ENCODE results near the gene KIAA0930.
"Not testable (repeated sequence)": the region's sequence is repeated elsewhere in the genome, so short reads cannot be mapped to it uniquely, and the experiment has no call there.

The KIAA0930 gene

DNA sequence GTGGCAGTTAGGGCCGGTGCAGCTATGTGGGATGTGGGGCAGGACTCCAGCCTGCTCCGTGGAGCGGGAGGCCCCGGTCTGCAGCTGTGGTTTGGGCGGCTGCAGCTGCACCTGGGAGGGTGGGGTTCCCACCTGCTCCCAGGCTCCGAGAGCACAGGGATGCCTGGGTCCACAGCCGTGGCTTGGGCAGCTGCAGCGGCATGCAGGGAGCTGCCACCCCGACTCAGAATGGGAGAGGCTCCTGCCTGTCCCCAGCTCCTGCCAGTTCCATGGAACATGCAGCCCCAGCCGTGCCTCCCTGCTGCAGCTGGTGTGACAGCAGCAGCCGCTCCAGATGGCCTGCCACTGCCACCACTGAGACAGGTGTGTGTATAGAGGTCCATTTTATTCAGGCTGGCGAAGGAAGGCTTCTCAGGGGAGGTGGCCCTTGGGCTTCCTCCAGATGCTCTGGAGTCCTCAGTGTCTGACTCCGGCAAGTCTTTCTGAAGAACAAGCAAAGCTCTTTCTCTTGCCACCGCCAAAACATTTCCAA, 22.3 kb upstream of the KIAA0930 start:
- DNase-seq: no peak

DNA sequence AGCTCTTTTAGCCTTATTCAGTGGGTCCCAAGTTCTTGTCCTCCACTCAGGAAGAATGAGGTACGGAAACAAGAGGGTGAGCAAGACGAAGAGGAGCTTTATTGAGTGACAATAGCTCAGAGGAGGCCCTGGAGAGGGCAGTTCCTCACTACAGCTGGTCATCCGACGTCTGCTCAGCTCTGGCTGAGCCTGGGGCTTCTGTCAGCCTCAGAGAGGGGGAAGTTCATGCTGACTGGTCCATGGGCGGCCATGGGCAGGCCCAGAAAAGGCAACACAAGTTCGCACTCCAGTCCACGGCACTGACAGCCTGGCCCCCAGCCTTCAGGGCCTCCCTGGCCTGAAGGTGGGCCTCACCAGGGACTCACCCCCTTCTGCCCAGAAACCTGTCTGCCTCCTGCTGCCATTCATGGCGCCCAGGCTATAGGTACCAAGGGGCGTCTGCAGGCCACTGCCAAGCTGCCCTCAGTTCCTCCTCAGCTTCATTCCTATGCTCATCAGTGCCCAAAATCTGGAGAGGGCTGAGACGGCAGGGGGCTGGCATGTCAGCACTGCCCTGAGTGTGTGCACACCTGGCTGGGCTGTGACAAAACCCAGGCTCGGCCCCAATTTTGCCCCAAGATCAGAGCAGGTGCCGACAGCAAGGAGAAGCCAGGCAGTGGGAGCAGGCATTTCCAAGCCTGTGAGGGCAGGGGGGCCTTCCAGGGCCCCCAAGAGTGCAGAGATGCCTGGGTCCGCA, 21.7 kb upstream of the KIAA0930 start:
- no peak for DNase-seq

DNA sequence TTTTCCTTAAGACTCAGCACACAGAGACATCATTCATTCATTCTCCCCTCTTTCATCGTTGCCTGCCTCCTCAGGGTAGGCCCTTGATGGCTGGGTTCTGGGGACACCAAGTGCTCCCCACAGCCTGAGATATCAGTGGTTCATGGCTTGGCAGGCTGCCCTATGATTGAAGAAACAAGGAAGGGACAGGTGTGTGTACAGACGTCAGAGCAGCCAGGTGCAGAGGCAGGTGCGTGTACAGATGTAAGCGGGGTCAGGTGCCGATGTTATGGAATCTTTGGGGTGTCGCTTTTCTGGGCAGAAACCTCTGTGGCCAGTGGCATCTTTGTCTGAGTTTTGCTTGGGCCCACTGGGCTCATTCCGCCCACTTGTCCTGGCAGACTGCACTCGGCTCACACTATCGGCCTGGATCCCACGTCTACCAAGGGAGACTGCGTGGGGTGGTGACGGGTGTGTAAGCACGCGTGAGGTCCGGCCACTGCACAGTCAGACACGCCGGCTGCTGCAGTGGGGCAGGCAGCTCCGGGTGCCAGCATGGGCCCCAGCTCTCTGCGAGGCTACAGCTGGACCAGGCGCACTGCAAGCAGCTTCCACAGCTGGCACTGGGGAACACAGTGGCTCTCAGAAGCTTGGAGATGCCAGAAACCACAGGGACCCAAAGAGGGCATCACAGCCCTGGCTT, 20.9 kb upstream of the KIAA0930 start:
- DNase-seq: no peak

DNA sequence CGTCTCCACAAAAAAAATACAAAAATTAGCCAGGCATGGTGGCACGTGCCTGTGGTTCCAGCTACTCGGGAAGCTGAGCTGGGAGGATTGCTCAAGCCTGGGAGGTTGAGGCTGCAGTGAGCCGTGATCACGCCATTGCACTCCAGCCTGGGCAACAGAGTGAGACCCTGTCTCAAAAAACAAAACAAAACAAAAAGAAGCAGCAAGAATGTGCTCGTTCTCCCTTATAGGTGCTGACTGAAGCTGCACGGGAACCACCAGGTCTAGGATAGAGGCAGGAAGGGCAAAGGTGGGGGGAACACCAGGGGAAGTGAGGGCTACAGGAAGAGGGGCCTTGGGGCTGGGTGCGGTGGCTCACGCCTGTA, 19.7 kb upstream of the KIAA0930 start:
- not testable (repeated sequence) for DNase-seq

DNA sequence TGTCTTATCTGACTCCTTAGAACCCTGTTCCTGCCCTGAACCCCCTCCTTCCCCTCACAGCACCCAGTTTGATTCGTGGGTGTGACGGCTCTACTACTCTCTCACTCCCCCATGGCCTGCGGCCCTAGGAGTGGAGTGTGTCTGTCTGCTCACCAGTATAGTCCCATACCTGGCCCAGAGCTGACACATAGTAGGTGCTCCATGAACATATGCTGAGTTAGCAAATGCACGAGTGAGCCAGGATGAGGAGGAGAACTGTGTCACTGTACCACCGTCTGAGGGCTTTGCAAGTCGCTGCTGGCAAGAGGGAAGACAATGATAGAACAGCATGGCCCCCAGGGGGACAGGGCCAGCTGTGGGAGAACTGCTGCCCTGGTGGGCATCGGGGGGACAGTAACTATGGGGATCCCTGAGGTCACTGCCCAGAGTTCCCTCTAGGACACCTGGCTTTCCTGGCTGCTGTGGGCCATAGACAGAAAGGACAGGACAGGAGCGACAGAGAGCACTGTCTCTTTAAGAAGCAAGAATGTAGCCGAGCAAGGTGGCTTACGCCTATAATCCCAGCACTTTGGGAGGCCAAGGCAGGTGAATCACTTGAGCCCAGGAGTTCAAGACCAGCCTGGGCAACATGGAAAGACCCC, 19.2 kb upstream of the KIAA0930 start:
- DNase-seq: no peak

DNA sequence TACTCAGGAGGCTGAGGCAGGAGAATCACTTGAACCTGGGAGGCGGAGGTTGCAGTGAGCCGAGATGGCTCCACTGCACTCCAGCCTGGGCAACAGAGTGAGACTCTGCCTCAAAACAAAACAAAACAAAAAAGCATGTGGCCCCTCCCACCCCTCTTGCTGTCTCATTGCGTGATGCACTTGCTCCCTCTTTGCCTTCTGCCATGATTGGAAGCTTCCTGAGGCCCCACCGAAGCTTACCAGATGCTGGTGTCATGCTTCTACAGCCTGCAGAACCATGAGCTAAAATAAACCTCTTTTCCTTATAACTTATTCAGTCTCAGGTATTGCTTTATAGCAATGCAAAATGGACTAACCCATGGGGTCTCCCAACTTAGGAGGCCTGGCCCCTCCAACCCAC, 17.2 kb upstream of the KIAA0930 start:
- not testable (repeated sequence) for DNase-seq

DNA sequence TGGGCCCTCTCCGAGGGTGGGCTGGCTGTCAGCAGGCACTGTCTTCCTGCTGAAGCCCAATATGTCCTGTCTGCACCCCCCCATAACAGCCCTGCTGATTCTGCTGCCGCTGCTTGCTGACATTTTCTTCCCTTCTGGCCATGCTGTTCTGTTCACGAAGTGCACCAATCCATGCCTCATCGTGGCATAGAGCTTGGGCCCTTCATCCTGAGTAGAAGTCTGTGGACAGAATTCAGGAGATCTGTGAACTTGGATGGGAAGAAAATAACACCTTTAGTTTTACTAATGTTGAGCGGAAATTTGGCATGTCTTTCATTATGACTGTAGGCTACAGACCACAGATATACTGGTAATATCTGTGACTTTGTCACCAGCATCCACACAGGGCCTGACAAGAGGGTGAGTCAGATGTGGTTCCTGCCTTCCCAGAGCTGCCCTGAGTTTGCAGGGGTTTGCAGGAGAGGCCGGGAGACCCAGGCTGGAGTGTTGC, 14.1 kb upstream of the KIAA0930 start:
- no peak for DNase-seq

DNA sequence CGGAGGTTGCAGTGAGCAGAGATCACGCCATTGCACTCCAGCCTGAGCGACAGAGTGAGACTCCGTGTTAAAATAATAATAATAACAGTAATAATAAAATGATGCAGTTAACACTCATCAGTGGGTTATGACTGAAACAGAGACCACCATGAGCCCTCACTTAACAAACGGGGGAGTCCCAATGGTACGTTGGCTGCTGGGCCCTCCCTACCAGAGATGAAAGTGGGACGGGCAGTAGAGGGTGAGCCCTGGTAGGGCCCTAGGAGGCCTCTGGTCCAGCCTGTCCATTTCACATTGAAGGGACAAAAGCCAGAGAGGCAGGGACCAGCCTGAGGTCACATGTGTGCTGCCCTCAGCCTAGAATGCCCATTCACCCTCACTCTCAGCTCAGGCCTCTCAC, 13.7 kb upstream of the KIAA0930 start:
- DNase-seq: no peak

DNA sequence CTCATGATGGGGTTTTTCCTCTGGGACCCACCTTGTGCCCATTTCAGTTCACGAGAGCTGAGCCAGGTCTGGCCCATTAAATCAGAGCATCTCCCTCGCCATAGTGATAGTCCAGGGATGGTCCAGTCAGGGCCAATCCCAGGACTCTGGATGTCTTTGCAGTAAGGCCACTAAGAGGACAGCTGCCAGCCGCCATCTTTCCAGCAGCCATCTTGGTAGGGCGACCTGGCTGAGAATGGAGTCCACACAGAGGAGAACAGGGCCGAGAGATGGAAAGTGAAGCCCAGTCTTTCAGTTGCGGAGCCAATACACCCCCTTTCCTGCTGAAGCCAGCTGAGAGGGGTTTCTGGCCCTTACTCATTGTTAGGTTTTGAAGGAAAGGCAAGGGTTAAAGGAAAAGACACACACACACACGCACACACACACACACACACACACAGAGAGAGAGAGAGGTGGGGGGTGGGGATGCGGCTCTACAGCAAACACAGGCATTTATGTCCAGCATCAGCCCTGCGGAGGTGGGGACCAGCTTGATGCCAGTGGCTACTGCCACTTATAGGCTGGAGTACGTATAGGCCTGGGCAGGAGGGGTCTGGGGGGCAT, 12.4 kb upstream of the KIAA0930 start:
- DNase-seq: no peak

DNA sequence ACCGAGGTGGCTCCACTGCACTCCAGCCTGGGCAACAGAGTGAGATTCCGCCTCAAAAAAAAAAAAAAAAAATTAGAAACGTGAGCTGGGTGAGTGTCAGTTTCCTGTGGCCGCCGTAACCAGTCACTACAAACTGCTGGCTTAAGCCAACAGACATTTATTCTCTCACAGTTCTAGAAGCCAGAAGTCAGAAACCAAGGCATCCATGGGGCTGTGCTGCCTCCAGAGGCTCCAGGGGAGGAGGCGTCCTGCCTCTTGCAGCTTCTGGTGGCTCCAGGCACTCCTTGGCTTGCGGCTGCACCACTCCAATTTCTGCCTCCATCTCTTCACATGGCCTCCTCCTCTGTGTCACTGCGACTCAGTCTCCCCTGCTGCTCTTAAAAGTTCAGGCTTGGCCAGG, 11.1 kb upstream of the KIAA0930 start:
- no peak for DNase-seq

DNA sequence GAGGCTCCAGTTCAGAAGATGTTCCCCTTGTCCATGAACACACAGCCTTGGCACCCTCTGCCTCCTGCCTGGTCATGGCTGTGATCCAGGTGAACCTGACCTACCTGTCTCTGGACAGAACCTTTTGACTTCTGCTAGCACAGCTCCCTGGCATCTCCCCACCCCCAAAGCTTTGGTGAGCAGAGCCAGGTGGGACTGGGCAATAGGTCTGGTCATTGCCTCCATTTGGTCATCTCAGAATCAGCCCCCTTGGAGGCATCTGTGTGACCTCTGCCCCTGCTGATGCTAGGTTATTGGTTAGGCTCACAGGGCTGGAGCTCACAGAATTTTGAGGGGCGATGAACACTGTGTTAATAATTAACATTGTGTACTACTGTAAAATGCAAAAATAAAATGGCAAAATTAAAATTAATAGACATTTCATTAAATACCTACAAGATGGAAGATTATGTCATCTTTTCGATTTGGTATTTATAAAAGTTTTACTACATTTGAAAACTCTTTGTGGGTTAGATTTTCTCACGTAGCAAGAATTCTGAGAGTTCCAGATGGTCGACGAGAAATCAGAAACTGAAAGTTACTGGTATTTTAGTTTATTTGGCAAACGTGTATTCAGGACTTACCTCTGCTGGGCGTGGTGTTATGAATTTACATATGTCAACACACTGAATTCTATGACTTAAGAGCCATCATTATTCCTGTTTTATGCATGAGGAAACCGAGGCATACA, 8.3 kb upstream of the KIAA0930 start:
- DNase-seq: no peak

DNA sequence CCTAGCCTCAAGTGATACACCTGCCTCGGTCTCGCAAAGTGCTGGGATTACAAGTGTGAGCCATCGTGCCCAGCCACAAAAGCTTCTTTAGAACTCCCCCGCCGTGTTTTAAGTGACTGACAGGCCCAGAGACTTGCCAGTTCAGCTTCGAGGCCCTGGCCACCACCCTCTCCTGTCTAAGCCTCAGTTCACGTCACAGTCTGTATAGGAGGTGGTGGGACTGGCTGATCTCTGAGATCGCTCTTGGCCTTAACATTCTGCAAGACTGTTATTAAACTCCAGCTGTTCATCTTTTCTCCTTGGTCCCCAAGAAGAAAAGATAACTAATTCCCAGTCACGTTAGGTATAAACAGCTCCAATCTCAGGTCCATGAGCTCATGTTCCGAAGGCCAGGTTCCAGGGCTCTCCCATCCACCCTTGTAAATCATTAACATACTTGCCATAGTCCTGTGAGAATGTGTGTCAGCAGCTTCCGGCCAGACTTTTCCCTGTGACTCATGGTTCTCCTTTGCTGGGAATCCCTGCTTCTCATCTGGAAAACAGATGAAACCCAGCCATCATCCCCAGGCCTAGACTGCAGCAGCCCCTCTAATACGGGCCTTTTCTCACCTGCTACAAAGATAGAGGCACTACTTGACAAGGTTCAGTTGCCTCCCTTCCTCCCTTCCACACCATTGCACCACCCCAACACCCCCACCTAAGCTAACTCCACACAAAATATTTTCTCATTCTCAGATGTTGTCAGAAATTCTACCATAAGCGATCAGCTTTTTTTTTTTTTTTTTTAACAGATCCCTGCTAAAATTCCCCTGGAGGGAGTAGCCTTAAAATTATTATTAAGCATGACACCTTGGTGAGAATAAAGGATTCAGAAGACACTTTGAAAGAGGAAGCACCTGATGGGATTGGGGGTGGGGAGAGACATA, 5.6 kb upstream of the KIAA0930 start:
- no peak for DNase-seq

DNA sequence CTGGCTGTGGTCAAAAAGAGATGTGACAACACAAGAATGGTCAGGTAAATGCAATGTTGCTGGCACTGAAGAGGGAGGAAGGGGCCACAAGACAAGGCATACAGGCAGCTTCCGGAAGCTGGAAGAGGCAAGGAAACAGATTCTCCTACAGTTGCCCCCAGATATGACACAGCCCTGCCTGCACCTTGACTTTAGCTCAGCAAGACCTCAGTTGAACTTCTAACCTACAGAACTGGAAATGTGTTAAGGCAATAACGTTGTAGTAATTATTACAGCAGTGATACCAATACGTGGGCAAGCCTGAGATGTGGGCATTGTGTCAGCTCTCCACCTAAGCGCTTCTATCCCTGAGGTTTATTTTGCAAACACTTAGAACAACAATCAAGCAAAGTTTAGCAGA, 4.2 kb upstream of the KIAA0930 start:
- no peak for DNase-seq

DNA sequence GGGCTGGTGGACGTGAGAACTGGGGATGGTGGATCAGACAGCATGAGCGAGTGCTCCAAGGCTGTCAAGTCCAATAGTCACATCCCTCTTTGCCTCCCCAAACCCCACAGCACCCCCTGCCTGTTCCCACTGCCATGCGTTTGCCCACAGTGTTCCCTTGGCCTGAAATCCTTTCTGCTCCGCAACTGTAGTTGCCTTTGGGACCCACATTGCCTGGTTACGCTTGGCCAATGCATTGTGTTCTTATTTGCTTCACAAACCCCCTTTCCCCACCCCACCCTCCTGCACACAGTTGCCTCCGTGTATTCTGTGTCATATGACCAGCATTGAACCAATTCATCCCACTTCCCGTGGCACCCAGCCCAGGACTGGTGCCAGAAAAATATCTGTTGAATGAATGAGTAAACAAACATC, 2.1 kb upstream of the KIAA0930 start:
- no peak for DNase-seq

DNA sequence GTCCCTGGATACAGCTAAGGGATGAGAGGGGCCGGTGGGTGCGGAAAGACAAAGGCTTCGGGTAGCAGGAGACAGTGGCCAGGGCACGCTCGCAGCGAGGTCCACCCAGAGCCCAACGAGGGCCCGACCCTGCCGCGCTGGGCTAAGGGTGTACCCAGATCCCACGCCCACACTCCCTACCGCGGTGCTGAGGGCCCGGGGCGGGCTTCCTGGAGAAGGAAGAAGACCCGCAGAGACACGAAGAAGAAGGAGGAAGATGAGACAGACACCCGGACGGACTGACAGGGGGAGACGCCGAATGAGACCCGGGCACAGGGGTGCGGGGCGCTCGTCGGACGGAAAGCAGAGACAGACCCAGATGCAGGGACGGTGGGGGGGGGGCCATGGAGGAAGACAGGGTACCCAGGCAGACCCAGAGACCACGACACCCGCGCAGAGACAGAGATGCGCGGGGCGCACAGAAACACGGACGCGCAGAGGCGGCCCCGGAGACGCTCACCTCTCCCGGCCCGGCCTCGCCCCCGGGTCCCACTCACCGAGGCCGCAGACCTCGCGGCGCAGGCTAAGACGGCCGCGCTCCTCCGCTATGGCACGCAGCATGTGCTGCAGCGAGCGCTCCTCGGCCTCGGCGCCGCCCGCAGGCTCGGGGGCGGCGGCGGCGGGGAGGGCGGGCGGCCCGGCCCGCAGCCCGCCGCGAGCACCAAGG, 437 bp downstream of the KIAA0930 start:
- no peak for DNase-seq

DNA sequence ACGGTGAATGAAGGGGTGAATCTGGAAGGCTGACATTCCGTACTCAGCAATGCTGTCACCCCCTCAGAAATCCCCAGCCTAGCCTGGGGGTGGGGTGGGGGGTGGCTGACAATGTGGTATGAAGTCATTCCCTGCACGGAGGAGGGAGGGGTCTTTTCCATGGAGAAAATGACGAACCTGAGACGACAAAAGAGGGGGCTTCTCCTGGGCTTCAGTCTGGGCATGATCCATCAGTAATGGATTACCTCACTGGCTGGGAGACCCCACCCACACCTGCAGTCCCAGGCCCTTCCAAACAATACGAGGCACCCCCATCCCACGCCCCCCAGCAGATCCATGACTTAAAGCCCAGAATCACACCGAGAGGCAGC, 1.0 kb downstream of the KIAA0930 start:
- no peak for DNase-seq

DNA sequence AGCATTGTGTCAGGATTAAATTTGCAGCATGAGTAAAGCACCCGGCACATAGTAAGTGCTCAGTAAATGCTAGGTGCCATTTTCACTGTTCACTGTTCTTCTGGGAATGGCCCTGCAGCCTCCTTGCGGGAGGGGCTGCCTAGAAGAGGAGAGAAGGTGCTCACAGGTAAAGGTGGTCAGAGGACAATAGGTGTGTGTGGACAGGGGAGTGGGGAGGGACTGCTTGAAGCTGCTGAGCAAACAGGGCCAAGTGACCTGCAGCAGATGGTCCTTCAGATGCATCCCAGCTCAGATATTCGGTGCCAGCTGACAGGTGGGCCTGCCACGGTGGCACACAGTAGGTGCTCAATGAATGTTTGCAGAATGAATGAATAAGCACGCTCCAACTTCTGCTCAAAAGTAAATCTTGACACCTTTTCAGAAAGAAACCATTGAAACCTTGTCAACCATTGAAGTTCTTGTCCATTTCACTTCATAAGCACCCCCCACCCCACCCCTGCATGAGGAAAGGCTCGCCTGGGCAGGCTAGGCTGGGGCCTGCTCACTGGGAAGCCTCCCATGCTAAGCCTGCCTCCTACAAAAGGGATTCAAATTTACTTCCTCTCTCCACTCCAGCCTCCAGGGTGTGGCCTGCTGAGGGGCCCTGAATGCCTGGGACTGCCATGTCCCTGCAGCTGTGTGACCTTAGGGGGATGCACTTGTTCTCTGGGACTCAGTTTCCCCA, 1.6 kb downstream of the KIAA0930 start:
- DNase-seq: no peak

DNA sequence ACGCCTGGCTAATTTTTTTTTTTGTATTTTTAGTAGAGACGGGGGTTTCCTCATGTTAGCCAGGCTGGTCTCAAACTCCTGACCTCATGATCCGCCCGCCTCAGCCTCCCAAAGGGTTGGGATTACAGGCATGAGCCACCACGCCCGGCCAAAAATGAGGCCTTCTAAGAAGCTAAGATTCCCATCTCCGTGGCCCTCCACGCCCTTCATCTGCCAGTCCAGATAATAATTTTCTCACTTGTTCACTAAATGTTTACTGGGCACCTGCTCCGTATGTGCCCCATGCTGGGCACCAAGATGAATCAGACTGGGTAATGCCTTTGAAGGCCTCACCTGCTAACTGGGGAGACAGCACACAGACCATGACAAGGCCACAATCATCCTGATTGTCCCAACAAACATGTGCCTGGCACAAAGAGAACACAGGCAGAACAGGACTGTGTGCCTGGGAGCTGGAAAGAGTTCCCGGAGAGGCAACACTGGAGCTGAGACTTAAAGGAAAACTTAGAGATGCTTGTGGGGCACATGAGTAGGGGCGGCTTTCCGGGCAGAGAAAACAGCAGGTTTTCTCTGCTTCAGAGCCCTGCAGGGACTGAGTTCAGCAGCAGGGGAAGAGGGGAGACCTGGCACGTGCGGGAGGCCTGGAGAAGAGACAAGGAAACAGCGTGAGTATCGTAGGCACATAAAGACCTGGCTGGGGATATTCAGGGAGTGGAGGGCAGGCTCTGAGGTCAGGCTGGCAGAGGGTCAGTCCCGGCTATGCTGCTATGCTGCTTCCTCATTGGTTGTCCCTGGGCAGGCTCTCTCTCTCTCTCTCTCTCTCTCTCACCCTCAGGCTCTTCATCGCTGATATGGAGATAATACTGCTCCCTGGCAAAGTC, 2.4 kb downstream of the KIAA0930 start:
- no peak for DNase-seq

Data from NCI-H2107 (cell line).